Loucy (cell line): ENCODE results near the gene C8A.

ENCODE experiments used
- H2AFZ ChIP-seq: fragments of 200-600 bp; sonication (generic); 2 replicates; pipeline ENCODE4 v1.6.0; 2016; ENCODE audit warnings: antibody characterized with exemption, mild to moderate bottlenecking, low read length, moderate library complexity
- H3F3A ChIP-seq: fragments of 200-600 bp; 2 replicates; pipeline ENCODE4 v1.6.0; 2016; ENCODE audit warnings: antibody characterized with exemption, low read depth, mild to moderate bottlenecking
- H3K27me3 ChIP-seq: fragments of 200-600 bp; sonication (generic); 2 replicates; pipeline ENCODE4 v1.6.1; 2014; ENCODE audit warnings: low read length, mild to moderate bottlenecking; ENCODE audit not compliant: insufficient read depth, poor library complexity, severe bottlenecking
- H3K36me3 ChIP-seq: fragments of 200-600 bp; sonication (generic); 2 replicates; pipeline ENCODE4 v1.6.1; 2016; ENCODE audit warnings: low read length; ENCODE audit not compliant: insufficient read depth
- H3K4me1 ChIP-seq: fragments of 200-600 bp; sonication (generic); 2 replicates; pipeline ENCODE4 v1.5.1; 2014; ENCODE audit warnings: low read length, mild to moderate bottlenecking; ENCODE audit not compliant: insufficient read depth, poor library complexity, severe bottlenecking
- H3K4me2 ChIP-seq: fragments of 200-600 bp; sonication (generic); 2 replicates; pipeline ENCODE4 v1.6.0; 2014; ENCODE audit warnings: antibody characterized with exemption, low read length, low read depth, mild to moderate bottlenecking; ENCODE audit not compliant: poor library complexity, severe bottlenecking
- H3K4me3 ChIP-seq: fragments of 200-600 bp; sonication (generic); 2 replicates; pipeline ENCODE4 v1.5.1; 2014; ENCODE audit warnings: low read length, mild to moderate bottlenecking, mixed read lengths; ENCODE audit not compliant: poor library complexity, severe bottlenecking
- H3K79me2 ChIP-seq: fragments of 200-600 bp; sonication (generic); 2 replicates; pipeline ENCODE4 v1.6.1; 2014; ENCODE audit warnings: low read length; ENCODE audit not compliant: insufficient read depth
- H3K9ac ChIP-seq: fragments of 200-600 bp; sonication (generic); 2 replicates; pipeline ENCODE4 v1.6.0; 2014; ENCODE audit warnings: mild to moderate bottlenecking, low read depth, low read length, moderate library complexity; ENCODE audit not compliant: poor library complexity, severe bottlenecking
- H3K9me2 ChIP-seq: fragments of 200-600 bp; sonication (generic); replicated peaks from 2 replicates; pipeline ENCODE4 v1.6.1; 2016; ENCODE audit warnings: low read depth, low read length, mixed read lengths
- H3K9me3 ChIP-seq: fragments of 200-600 bp; sonication (generic); 2 replicates; pipeline ENCODE4 v1.6.1; 2014; ENCODE audit warnings: mild to moderate bottlenecking, antibody characterized with exemption, low read length, low read depth; ENCODE audit not compliant: insufficient read depth
- H4K20me1 ChIP-seq: fragments of 200-600 bp; sonication (generic); 2 replicates; pipeline ENCODE4 v1.6.0; 2014; ENCODE audit warnings: antibody characterized with exemption, low read length, mild to moderate bottlenecking; ENCODE audit not compliant: insufficient read depth, poor library complexity, severe bottlenecking
- CTCF ChIP-seq: fragments of 200-600 bp; sonication (generic); conservative IDR thresholded peaks from 2 replicates; pipeline ENCODE4 v1.5.1; 2014; ENCODE audit warnings: mild to moderate bottlenecking, antibody characterized with exemption, low read length
- EZH2phosphoT487 ChIP-seq: fragments of 200-600 bp; IDR thresholded peaks from 2 replicates; pipeline ENCODE4 v1.6.1; 2018; ENCODE audit warnings: antibody characterized with exemption, mild to moderate bottlenecking, moderate library complexity, borderline replicate concordance

C8A gene

DNA sequence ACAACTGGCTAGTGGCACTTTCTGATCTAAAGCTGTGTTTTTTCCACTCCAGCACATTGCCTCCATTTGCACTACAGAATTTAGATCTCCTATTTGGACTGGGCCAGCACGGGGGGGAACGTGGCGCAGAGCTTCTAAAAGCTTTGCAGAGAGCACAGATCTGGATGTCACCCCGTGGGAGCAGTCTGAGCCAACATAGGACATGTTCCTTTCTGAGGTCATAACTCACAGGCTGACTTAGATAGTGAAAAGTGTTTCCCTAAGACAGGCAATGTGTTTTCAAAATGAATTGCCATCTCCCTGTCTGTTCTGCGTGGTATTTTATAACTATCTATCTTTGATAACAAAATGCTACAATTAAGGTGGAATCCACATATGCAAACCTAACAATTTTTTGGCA lies 3.7 kb upstream of the C8A start:
- Histone ChIP-seq H3F3A (no peaks in the 10 kb centered on the region), H3K27me3 (no peaks in the 10 kb centered on the region)
- TF ChIP-seq CTCF (no peak), EZH2phosphoT487 (no peak)

GRCh38 chr1:56852476-56852875 lies 2.1 kb upstream of the C8A start:
- no peak overlapping the region for H3K4me3 ChIP-seq
- H3K27me3 ChIP-seq: no peaks in the 10 kb centered on the region
- H3K9me3 ChIP-seq: no peaks in the 10 kb centered on the region
- no peaks in the 10 kb centered on the region for H3K79me2 ChIP-seq
- no peak overlapping the region for H3K9ac ChIP-seq
- no peak overlapping the region for H3K4me2 ChIP-seq
- H2AFZ ChIP-seq: no peak overlapping the region
- no peaks in the 10 kb centered on the region for H3K9me2 ChIP-seq
- no peaks in the 10 kb centered on the region for H3F3A ChIP-seq
- no peaks in the 10 kb centered on the region for H4K20me1 ChIP-seq
- H3K36me3 ChIP-seq: no peaks in the 10 kb centered on the region
- H3K4me1 ChIP-seq: no peaks in the 10 kb centered on the region
- TF ChIP-seq CTCF (no peak), EZH2phosphoT487 (no peak)

More for the DNA sequence above, 3.7 kb upstream of the C8A start:
- no peak overlapping the region for H3K9ac ChIP-seq
- no peak overlapping the region for H2AFZ ChIP-seq
- no peaks in the 10 kb centered on the region for H3K36me3 ChIP-seq
- H3K9me3 ChIP-seq: no peaks in the 10 kb centered on the region
- H3K79me2 ChIP-seq: no peaks in the 10 kb centered on the region
- no peaks in the 10 kb centered on the region for H3K4me1 ChIP-seq
- H3K4me3 ChIP-seq: no peak overlapping the region
- no peak overlapping the region for H3K4me2 ChIP-seq
- H4K20me1 ChIP-seq: no peaks in the 10 kb centered on the region
- no peaks in the 10 kb centered on the region for H3K9me2 ChIP-seq

GRCh38 chr1:56855190-56855589 lies 593 bp downstream of the C8A start:
- no peak overlapping the region for H3K4me2 ChIP-seq
- TF ChIP-seq CTCF (no peak), EZH2phosphoT487 (no peak)
- H3K9me2 ChIP-seq: no peaks in the 10 kb centered on the region; the same call in 1 of the 2 replicates
- no peak overlapping the region for H3K4me3 ChIP-seq
- no peaks in the 10 kb centered on the region for H3K36me3 ChIP-seq
- no peak overlapping the region for H2AFZ ChIP-seq
- H3K9me3 ChIP-seq: no peaks in the 10 kb centered on the region
- no peaks in the 10 kb centered on the region for H4K20me1 ChIP-seq
- no peaks in the 10 kb centered on the region for H3F3A ChIP-seq
- H3K79me2 ChIP-seq: no peaks in the 10 kb centered on the region
- H3K9ac ChIP-seq: no peak overlapping the region
- H3K4me1 ChIP-seq: no peaks in the 10 kb centered on the region
- no peaks in the 10 kb centered on the region for H3K27me3 ChIP-seq
